GM21619 (cell line): Measurements from ENCODE around the gene YKT6.
"Not testable (repeated sequence)": the region's sequence is repeated elsewhere in the genome, so short reads cannot be mapped to it uniquely, and the experiment has no call there.

Source experiments
- ATAC-seq: cut with Tn5 transposase; IDR thresholded peaks from one replicate; pipeline ENCODE4 v1.9.1; 2021; ENCODE audit not compliant: unreplicated experiment

YKT6 gene

DNA sequence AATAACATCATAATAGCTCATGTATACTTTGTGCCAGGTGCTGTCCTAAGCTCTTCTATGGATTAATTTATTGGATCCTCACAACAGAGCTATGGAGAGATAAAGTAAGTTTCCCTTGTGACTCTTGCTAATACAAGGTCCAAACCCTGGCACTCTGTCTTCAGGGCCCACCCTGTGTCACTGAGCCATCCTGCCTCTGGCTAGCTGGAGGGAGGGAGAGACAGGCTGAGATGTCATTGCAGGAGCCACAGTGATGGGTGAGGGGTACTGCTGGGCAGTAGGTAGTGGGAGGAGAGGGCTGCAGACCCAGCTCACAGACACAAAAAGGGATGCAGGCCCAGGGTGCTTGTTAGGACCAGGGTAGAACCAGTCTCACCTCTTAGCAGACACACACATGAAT lies 28.4 kb upstream of the YKT6 start:
- ATAC-seq = no peak

GRCh38 chr7:44172803-44173424 lies 27.9 kb upstream of the YKT6 start:
- no peak for ATAC-seq

- ATAC-seq = no peak
Observed at GRCh38 chr7:44173911-44174693, 26.7 kb upstream of the YKT6 start.

- ATAC-seq = not testable (repeated sequence)
Observed at GRCh38 chr7:44174694-44174948, 26.2 kb upstream of the YKT6 start.

GRCh38 chr7:44175730-44176129 lies 25.0 kb upstream of the YKT6 start:
- no peak for ATAC-seq

DNA sequence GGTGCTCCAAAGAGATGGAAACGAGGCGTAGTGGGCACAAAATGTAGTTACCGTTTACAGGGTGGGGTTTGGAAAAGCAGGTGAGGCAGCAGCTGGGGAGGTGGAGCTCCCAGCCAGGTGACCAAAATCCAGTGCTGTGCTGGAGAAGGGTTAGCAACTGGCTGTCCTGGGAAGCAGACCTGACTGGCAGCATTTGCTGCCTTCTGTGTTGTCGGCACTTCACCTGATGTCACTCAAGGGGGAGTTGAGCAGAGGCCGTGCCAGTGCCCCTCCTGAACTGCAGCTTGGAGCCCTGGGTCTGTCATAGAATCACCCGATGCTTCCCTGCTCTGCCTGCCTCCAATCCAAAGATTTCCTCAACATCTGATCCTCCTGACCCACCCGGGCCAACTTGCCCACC lies 24.3 kb upstream of the YKT6 start:
- no peak for ATAC-seq

DNA sequence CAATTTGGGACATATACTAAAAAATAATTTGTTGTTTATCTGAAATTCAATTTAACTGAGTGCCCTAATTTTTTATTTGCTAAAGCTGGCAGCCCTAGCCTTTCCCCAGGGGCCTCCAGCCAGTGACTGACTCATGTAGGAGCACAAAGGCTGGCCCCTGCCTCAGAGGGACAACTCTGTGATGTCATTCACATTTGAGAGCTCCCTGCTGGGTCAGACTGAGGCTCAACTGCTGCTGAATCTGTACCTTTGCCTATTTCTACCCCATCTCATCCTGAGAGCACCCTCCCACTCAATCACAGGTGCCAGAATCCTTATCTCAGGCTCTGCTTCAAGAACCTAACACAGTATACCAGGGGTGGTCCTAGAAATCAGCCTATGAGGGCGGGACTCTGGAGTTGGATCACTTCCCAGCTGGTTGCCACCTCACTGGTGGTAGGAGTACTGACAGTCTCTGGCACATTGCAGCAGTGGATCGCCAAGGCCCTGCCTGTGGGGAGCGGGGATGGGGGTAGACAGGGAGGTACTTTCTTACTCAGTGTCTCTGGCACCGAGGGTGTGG lies 23.1 kb upstream of the YKT6 start:
- ATAC-seq = no peak

GRCh38 chr7:44180631-44181030 lies 20.1 kb upstream of the YKT6 start:
- ATAC-seq = no peak

DNA sequence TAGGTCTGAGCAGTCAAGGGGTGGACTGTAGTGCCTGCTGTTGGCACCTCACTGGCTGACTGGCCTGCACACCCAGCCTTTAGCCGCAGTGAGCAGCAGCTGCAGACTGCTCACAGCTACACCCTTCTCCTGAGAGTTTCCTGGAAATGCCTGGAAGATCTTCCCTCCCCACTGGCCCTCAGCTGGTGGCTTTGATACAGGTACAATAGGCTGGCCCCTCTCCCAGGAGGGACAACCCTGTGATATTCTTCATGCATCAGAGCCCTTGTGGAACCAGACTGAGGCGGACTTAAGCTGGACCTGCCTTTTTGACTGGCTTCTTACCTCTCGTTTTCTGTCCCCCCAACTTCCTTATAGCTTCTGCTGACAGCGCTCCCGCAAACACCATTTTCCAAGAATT lies 18.0 kb upstream of the YKT6 start:
- no peak for ATAC-seq

DNA sequence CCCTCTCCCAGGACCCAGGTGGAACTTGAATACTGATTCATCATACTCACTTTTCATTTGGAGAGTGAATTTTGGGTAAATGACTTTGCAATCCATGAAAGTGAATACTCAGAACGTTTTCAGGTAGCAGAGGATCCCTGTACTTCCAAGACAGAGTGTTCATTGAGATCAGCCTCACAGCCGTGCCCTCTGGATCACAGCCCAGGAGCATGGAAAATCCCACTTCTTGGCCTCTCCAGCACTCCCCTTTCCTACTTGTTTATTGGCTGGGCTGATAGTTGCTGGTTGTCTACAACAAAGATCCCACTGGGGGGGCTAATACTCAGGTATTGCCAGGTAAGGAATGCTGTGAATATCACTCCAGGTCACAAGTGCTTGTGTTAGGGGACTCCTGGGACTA lies 17.4 kb upstream of the YKT6 start:
- no peak for ATAC-seq

DNA sequence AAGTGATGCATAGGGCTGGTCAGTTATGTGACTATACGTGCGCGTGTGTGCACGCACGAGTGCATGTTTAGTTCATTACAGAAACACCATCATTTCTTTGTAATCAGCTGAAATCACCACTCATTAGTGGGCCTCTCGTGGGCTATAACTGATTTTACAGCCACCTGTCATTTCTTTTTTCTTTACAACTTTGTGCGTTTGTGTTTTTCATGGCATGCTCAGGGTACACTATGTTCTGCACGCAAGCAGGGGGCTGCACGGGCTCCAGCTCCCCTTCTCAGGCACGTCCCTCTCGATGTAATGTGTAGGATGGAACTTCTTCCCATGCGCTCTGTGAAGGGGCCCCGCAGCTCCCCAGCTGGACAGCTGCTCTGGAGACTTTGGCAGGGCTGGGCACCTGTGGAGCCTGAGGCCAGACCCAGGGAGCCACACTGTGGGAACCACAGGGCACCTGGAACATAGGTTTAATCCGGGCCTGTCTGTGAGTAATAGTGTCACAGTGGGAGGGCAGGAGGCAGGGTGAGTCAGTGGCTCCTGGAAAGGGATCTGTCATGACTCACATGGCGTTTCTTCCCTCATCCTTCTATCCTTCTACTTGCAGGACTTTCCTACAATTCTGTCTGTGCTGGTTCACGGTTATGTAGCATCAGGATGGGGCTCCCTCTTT lies 16.4 kb upstream of the YKT6 start:
- ATAC-seq = no peak

DNA sequence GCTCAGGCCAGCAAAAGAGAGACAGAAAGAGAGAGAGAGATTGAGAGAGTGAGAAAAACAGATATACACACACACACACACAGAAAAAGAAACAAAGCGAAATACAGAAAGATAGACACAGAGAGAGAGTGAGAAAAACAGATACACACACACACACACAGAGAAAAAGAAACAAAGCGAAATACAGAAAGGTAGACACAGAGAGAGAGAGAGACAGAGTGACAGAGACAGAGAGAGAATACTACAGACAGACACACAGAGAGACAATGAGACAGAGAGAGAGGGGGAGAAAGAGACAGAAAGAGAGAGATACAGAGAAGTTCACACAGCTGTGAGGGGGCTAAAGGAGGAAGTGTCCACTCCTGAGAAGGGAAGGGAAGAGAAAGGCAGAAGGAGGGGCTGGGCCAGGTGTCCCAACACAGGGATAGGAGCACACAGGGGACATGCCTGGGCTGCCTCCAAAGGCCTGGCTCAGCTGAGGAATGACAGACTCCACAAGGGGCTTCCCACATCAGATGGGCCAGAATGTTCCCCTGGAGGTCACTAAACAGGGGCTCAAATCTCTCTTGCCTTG lies 15.8 kb upstream of the YKT6 start:
- ATAC-seq = no peak

GRCh38 chr7:44185729-44186128 lies 15.0 kb upstream of the YKT6 start:
- ATAC-seq = no peak

GRCh38 chr7:44186736-44187135 lies 14.0 kb upstream of the YKT6 start:
- no peak for ATAC-seq

DNA sequence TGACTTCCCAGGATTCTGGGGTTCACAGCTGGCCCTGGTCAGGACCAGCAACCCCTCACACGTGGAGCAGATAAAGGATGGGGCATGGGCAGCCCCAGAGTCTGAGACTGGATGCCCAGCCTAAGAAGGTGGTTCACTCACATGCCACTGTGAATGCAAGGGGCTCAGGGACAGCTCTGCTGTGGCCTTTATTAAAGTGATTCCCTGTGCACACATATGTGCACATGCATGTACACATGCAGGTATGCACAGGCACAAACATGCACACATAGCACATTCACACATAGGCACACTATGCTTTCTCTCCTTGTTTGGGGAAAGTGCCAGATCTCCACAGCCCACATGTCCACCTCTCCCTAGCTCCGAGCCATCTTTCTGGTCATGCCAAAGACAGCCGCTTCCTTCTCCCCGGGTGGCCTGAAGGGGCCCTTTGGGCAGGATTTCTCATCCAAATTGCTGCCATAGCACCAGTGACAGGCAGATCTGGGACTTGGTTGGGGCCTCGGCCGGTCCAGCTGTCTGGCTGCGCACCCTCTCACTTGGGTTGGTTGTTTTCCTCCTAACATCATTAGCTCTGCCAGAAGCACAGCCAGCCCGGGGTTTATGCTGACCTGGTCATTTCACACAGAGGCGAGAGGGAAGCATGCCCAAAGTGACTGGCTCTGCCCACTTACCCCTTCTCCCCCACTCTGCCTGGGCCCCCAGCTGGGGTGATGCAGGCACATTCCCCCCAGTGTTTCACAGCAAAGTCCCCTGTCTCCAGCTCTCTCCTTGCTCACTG lies 13.0 kb upstream of the YKT6 start:
- ATAC-seq = no peak

GRCh38 chr7:44188480-44189225 lies 12.1 kb upstream of the YKT6 start:
- no peak for ATAC-seq

DNA sequence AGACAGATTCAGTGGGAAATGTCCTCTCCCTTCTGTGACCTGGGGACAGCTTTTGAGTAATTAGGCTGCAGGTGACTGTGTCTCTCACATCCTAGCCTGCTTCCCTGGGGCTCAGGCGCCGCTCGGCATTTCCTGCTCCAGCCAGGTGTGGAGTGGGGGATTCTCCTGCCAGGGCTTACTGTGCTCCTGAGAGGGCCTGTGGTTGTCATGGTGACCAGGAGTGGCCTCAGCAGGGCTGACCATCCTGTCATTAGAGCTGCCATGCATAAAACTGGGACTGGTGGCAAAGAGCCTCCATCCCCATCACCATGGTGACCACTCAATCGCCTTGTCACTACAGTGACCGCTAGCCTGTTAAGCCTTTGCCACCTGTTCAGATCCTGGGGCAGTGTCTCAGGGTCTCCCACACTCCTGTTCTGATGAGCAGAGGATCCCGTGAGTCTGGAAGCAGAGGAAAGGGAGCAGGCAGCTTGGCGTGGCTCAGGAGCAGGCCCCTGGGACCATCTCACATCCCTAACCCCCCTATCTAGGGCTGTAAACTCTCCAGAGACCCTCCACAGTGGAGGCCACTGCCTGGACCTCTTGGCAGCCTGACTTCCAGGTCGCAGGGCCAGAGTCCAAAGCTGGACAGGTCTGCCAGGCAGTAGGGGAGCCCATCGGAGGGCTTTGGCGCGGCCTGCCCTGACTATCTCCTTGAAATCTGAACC lies 11.3 kb upstream of the YKT6 start, which contains the start of gene GCK:
Gene GCK, minus strand, starts transcription at position 154 of the 707 bp plus-strand sequence. CDS start 486 bp downstream, outside the sequence.
- no peak for ATAC-seq

GRCh38 chr7:44189993-44190872 lies 10.5 kb upstream of the YKT6 start:
- no peak for ATAC-seq

DNA sequence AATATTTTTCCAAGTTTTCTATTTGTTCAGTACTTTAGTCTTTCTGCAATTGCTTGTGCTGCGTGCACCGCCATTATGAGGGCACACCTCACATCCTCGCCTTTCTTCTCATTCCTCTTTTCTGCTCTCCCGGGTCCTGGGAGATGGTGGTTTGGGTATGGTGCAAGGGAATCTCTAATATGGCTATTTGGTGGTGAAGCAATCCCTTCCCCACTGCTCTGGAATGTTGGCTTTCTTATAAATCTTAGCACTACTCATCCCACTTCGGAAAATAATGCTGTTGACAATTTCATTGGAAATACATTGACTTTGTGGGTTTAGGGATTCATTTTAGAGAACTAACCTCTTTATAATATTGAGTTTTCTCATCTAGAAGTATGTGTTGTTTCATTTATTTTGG lies 9.6 kb upstream of the YKT6 start:
- ATAC-seq = no peak
